ENCODE results near the gene PCDHGA1.

PCDHGA1 gene

DNA sequence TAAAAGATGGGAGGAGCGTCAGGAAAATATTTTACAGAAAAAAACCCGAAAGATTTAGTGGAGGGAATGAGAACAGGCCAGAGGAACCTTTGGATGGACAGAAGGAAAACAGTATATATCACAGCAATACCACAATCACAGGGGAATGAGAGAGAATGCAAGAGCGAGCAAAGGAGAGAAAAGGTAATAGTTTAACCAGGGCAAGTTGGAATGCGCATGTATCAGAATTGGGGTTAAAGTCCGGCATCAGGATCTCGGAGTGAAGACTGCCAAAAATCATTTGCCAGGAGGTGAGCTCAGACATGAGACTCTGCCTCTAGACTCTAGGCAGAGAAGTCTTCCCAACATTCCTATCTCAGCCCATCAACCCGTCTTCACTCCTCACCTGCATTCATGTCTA, 195.3 kb downstream of the PCDHGA1 start:
- Histone ChIP-seq H3K14ac (ENCODE audit: low read length) (no peak overlapping the region), H3K9me3 (ENCODE audit: insufficient read depth, low read depth, low read length) (no peaks in the 10 kb centered on the region), H2BK5ac (ENCODE audit: low read depth, low read length, poor library complexity) (peak overlapping the region; percentile 69), H4K91ac (ENCODE audit: low read depth, low read length) (peak overlapping the region; percentile 50), H3K18ac (ENCODE audit: low read length) (no peak overlapping the region), H3K4ac (ENCODE audit: low read depth, low read length) (no peak overlapping the region), H3K27me3 (ENCODE audit: insufficient read depth, low read length) (no peaks in the 10 kb centered on the region), H2BK12ac (ENCODE audit: low read length) (peak overlapping the region; percentile 33), H3K79me1 (ENCODE audit: low read length) (peaks cover 20% of the 10 kb centered on the region), H3K4me2 (ENCODE audit: low read length) (no peak overlapping the region), H3K4me1 (ENCODE audit: control insufficient read depth in 1 of 2, insufficient read depth in 2 of 2, low read length in 2 of 2) (peaks cover 12 to 21% of the 10 kb centered on the region in 2 experiments), H3K79me2 (ENCODE audit: control insufficient read depth, insufficient read depth, low read length, poor library complexity) (peaks cover 2% of the 10 kb centered on the region), H4K12ac (ENCODE audit: low read depth, low read length) (no peak overlapping the region), H3K23ac (ENCODE audit: low read length) (no peak overlapping the region), H4K8ac (ENCODE audit: low read depth, low read length) (no peak overlapping the region), H3K9ac (ENCODE audit: low read length) (no peak overlapping the region), H3K36me3 (ENCODE audit: control insufficient read depth in 1 of 2, insufficient read depth in 2 of 2, low read length in 2 of 2) (peaks cover 29 to 40% of the 10 kb centered on the region in 2 experiments), H2AFZ (ENCODE audit: insufficient read depth, low read length, poor library complexity) (no peak overlapping the region), H2AK5ac (ENCODE audit: low read length) (no peak overlapping the region), H2BK120ac (ENCODE audit: insufficient read depth, low read length, poor library complexity) (no peak overlapping the region), H3K27ac (ENCODE audit: low read depth, low read length) (peak overlapping the region; percentile 58), H3K4me3 (ENCODE audit: low read depth, low read length) (no peak overlapping the region)
- WGBS (ENCODE audit: extremely low coverage, insufficient coverage, insufficient read length), result no CpG with 5 or more reads among the region's 7 CpGs
- DNase-seq, result no peak

DNA sequence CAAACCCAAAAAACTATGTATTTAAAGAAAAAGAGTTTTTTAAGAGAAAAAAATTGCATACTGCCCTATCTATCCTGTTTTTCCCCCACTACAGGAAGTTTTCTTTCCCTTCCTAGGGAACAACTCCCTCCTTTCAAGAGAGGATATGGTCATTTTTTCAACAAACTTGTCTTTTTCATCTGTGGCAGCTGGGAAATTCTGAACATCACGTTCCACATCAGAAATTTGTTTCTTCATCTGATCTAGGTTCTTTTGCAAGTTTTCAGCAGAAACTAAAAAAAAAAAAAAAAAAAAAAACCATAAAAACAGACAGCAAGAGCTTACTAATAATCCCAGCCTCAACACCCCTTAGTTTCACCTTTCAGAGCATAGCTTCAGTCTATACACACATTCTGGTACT, 197.1 kb downstream of the PCDHGA1 start:
- WGBS (ENCODE audit: extremely low coverage, insufficient coverage, insufficient read length), result no CpG with 5 or more reads among the region's 1 CpG

DNA sequence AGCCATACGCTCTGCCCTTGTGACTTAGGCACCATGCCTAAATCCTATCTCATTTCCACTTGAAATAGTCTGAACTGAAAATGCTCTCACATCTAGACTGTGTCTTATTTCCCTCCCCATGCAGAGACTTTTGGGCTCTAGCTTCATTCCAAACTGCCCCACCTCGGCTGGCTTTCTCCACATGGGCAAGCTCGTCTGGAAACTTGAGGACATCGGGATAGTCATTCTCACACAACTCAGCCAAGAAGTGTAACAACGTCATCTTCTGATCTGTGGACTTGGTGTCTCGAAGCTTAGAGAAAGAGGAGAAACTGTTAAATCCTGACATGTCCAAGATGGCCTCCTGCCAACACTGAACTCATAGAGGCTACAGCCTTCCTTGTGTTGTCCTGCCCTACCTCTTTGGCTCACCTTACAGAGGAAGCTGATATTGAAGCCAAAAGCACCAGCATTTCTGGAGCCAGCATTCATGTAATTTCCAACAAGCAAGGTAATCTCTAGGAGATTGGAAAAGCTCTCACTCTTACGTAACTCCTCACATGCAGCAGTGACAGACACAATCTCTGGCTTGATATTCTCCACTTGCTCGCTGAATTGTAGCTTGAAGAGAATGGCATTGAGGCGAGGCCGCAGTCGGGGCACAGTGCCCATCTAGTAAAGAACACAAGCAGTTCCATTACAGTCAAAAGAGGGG, 198.1 kb downstream of the PCDHGA1 start:
- no peaks in the 10 kb centered on the region for H3K27me3 ChIP-seq (ENCODE audit: insufficient read depth, low read length)
- WGBS (ENCODE audit: extremely low coverage, insufficient coverage, insufficient read length), result no CpG with 5 or more reads among the region's 11 CpGs
- H3K4me3 ChIP-seq (ENCODE audit: low read depth, low read length), result no peak overlapping the region
- DNase-seq, result no peak
- H3K4me1 ChIP-seq (ENCODE audit: control insufficient read depth in 1 of 2, insufficient read depth in 2 of 2, low read length in 2 of 2), result peaks cover 8 to 11% of the 10 kb centered on the region in 2 experiments
- peaks cover 2% of the 10 kb centered on the region for H3K79me2 ChIP-seq (ENCODE audit: control insufficient read depth, insufficient read depth, low read length, poor library complexity)
- H4K91ac ChIP-seq (ENCODE audit: low read depth, low read length), result peak overlapping the region; percentile 26
- H3K4ac ChIP-seq (ENCODE audit: low read depth, low read length), result no peak overlapping the region
- no peak overlapping the region for H2AFZ ChIP-seq (ENCODE audit: insufficient read depth, low read length, poor library complexity)
- H3K9ac ChIP-seq (ENCODE audit: low read length), result no peak overlapping the region
- no peak overlapping the region for H2BK120ac ChIP-seq (ENCODE audit: insufficient read depth, low read length, poor library complexity)
- H2BK12ac ChIP-seq (ENCODE audit: low read length), result no peak overlapping the region
- no peak overlapping the region for H2AK5ac ChIP-seq (ENCODE audit: low read length)
- H3K18ac ChIP-seq (ENCODE audit: low read length), result no peak overlapping the region
- H3K27ac ChIP-seq (ENCODE audit: low read depth, low read length), result no peak overlapping the region
- no peaks in the 10 kb centered on the region for H3K9me3 ChIP-seq (ENCODE audit: insufficient read depth, low read depth, low read length)
- H4K12ac ChIP-seq (ENCODE audit: low read depth, low read length), result no peak overlapping the region
- no peak overlapping the region for H3K14ac ChIP-seq (ENCODE audit: low read length)
- H3K23ac ChIP-seq (ENCODE audit: low read length), result no peak overlapping the region
- H3K4me2 ChIP-seq (ENCODE audit: low read length), result no peak overlapping the region
- H2BK5ac ChIP-seq (ENCODE audit: low read depth, low read length, poor library complexity), result peak overlapping the region; percentile 7
- peaks cover 33 to 39% of the 10 kb centered on the region in 2 experiments for H3K36me3 ChIP-seq (ENCODE audit: control insufficient read depth in 1 of 2, insufficient read depth in 2 of 2, low read length in 2 of 2)
- peaks cover 13% of the 10 kb centered on the region for H3K79me1 ChIP-seq (ENCODE audit: low read length)
- no peak overlapping the region for H4K8ac ChIP-seq (ENCODE audit: low read depth, low read length)

More for the DNA sequence above, 197.1 kb downstream of the PCDHGA1 start:
- no peak for DNase-seq
- no peaks in the 10 kb centered on the region for H3K9me3 ChIP-seq (ENCODE audit: insufficient read depth, low read depth, low read length)
- H2AFZ ChIP-seq (ENCODE audit: insufficient read depth, low read length, poor library complexity), result no peak overlapping the region
- no peak overlapping the region for H3K27ac ChIP-seq (ENCODE audit: low read depth, low read length)
- H2AK5ac ChIP-seq (ENCODE audit: low read length), result no peak overlapping the region
- no peak overlapping the region for H2BK120ac ChIP-seq (ENCODE audit: insufficient read depth, low read length, poor library complexity)
- peaks cover 32 to 42% of the 10 kb centered on the region in 2 experiments for H3K36me3 ChIP-seq (ENCODE audit: control insufficient read depth in 1 of 2, insufficient read depth in 2 of 2, low read length in 2 of 2)
- no peak overlapping the region for H4K12ac ChIP-seq (ENCODE audit: low read depth, low read length)
- H2BK5ac ChIP-seq (ENCODE audit: low read depth, low read length, poor library complexity), result no peak overlapping the region
- H4K8ac ChIP-seq (ENCODE audit: low read depth, low read length), result no peak overlapping the region
- no peak overlapping the region for H2BK12ac ChIP-seq (ENCODE audit: low read length)
- no peak overlapping the region for H3K14ac ChIP-seq (ENCODE audit: low read length)
- no peaks in the 10 kb centered on the region for H3K27me3 ChIP-seq (ENCODE audit: insufficient read depth, low read length)
- H3K79me2 ChIP-seq (ENCODE audit: control insufficient read depth, insufficient read depth, low read length, poor library complexity), result peaks cover 2% of the 10 kb centered on the region
- H3K4ac ChIP-seq (ENCODE audit: low read depth, low read length), result no peak overlapping the region
- no peak overlapping the region for H4K91ac ChIP-seq (ENCODE audit: low read depth, low read length)
- H3K4me2 ChIP-seq (ENCODE audit: low read length), result no peak overlapping the region
- peaks cover 11 to 16% of the 10 kb centered on the region in 2 experiments for H3K4me1 ChIP-seq (ENCODE audit: control insufficient read depth in 1 of 2, insufficient read depth in 2 of 2, low read length in 2 of 2)
- no peak overlapping the region for H3K4me3 ChIP-seq (ENCODE audit: low read depth, low read length)
- no peak overlapping the region for H3K18ac ChIP-seq (ENCODE audit: low read length)
- no peak overlapping the region for H3K9ac ChIP-seq (ENCODE audit: low read length)
- peaks cover 16% of the 10 kb centered on the region for H3K79me1 ChIP-seq (ENCODE audit: low read length)
- no peak overlapping the region for H3K23ac ChIP-seq (ENCODE audit: low read length)

DNA sequence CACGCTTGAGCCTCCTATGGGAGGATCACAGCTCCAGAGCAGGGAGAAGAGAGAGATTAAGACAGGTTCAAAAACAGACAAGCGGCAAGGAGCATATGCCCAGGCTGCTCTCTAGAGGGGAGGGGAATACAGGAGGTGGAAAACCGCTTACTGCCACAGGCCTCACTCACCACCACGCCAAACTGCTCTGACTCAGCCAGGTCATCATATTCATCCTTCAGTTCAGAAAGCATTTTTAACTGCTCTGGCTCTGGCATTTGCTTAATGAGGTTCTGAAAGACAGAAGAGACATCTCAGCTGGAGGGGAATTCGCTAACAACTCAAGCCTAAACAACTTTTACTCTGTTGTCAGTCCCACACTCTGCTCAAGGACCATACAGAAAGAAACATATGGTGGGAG, 198.7 kb downstream of the PCDHGA1 start:
- Histone ChIP-seq H4K8ac (ENCODE audit: low read depth, low read length) (no peak overlapping the region), H4K12ac (ENCODE audit: low read depth, low read length) (no peak overlapping the region), H2BK12ac (ENCODE audit: low read length) (no peak overlapping the region), H3K79me2 (ENCODE audit: control insufficient read depth, insufficient read depth, low read length, poor library complexity) (peaks cover 1% of the 10 kb centered on the region), H3K23ac (ENCODE audit: low read length) (no peak overlapping the region), H3K9ac (ENCODE audit: low read length) (no peak overlapping the region), H2BK5ac (ENCODE audit: low read depth, low read length, poor library complexity) (peak overlapping the region; percentile 7), H3K4me3 (ENCODE audit: low read depth, low read length) (no peak overlapping the region), H2AFZ (ENCODE audit: insufficient read depth, low read length, poor library complexity) (no peak overlapping the region), H2BK120ac (ENCODE audit: insufficient read depth, low read length, poor library complexity) (no peak overlapping the region), H3K27ac (ENCODE audit: low read depth, low read length) (no peak overlapping the region), H3K4me1 (ENCODE audit: control insufficient read depth in 1 of 2, insufficient read depth in 2 of 2, low read length in 2 of 2) (peaks cover 6 to 11% of the 10 kb centered on the region in 2 experiments), H4K91ac (ENCODE audit: low read depth, low read length) (no peak overlapping the region), H3K14ac (ENCODE audit: low read length) (no peak overlapping the region), H3K27me3 (ENCODE audit: insufficient read depth, low read length) (no peaks in the 10 kb centered on the region), H3K18ac (ENCODE audit: low read length) (no peak overlapping the region), H3K4ac (ENCODE audit: low read depth, low read length) (no peak overlapping the region), H3K79me1 (ENCODE audit: low read length) (peaks cover 9% of the 10 kb centered on the region), H3K9me3 (ENCODE audit: insufficient read depth, low read depth, low read length) (no peaks in the 10 kb centered on the region), H2AK5ac (ENCODE audit: low read length) (no peak overlapping the region), H3K36me3 (ENCODE audit: control insufficient read depth in 1 of 2, insufficient read depth in 2 of 2, low read length in 2 of 2) (peaks cover 35 to 40% of the 10 kb centered on the region in 2 experiments), H3K4me2 (ENCODE audit: low read length) (no peak overlapping the region)
- WGBS (ENCODE audit: extremely low coverage, insufficient coverage, insufficient read length), result no CpG with 5 or more reads among the region's 5 CpGs
- no peak for DNase-seq

All from trophoblast cell (in vitro differentiated cells and primary cell).